HFF-Myc (cell line): ENCODE measurements around the gene CEP170B.

ENCODE experiments used
- DNase-seq: peaks from one replicate; pipeline ENCODE4 v3.0.0-alpha.2; 2011; ENCODE audit warnings: low read depth; ENCODE audit errors: extremely low read depth
- H3K4me3 ChIP-seq: replicated peaks from 2 replicates; pipeline ENCODE4 v1.5.1; 2011; ENCODE audit warnings: low read depth, mild to moderate bottlenecking, control low read depth, low read length
- TF ChIP-seq, protein P1 (sequence below): IDR thresholded peaks from 2 replicates; pipeline ENCODE4 v1.5.1; 2012; ENCODE audit warnings: mild to moderate bottlenecking, low read depth, low read length, control low read depth; ENCODE audit errors: missing control alignments

The CEP170B gene

DNA sequence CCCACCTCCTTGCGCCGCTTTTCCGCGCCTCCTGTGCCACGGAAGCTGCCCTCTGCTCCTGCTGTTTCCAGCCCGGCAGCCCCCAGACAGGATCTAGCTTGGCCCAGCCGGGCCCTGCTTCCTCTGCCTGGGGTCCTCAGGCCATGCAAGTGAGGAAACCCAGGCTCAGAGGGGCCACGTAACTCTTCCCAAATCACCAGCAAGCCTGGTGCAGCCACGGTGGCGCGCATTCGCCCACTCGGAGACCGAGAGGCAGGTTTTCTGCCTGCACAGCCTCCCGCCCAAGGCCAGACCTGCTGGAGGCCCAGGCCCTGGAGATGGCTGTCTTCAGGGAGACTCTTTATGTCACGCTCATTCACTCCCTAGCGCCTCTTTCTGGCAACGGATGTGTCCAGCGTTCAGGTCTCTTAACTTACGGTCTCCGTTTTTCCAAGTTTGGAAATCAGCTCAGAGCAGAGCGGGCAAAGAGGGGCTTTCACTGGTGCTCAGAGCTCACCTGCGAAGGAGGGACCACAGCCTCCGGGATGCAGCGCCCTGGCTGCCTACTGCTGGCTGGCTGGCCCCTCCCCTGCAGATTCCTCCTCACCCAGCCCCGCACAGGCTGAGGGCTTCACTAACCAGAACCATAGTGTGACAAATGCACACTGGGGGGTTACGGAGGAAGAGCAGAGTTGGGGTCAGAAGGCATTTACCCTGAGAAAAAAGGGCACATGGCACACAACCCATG lies 20.6 kb upstream of the CEP170B start:
- DNase-seq: no peak
- H3K4me3 ChIP-seq: no peak overlapping the region
- TF ChIP-seq, protein P1, sequence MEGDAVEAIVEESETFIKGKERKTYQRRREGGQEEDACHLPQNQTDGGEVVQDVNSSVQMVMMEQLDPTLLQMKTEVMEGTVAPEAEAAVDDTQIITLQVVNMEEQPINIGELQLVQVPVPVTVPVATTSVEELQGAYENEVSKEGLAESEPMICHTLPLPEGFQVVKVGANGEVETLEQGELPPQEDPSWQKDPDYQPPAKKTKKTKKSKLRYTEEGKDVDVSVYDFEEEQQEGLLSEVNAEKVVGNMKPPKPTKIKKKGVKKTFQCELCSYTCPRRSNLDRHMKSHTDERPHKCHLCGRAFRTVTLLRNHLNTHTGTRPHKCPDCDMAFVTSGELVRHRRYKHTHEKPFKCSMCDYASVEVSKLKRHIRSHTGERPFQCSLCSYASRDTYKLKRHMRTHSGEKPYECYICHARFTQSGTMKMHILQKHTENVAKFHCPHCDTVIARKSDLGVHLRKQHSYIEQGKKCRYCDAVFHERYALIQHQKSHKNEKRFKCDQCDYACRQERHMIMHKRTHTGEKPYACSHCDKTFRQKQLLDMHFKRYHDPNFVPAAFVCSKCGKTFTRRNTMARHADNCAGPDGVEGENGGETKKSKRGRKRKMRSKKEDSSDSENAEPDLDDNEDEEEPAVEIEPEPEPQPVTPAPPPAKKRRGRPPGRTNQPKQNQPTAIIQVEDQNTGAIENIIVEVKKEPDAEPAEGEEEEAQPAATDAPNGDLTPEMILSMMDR: no peak

DNA sequence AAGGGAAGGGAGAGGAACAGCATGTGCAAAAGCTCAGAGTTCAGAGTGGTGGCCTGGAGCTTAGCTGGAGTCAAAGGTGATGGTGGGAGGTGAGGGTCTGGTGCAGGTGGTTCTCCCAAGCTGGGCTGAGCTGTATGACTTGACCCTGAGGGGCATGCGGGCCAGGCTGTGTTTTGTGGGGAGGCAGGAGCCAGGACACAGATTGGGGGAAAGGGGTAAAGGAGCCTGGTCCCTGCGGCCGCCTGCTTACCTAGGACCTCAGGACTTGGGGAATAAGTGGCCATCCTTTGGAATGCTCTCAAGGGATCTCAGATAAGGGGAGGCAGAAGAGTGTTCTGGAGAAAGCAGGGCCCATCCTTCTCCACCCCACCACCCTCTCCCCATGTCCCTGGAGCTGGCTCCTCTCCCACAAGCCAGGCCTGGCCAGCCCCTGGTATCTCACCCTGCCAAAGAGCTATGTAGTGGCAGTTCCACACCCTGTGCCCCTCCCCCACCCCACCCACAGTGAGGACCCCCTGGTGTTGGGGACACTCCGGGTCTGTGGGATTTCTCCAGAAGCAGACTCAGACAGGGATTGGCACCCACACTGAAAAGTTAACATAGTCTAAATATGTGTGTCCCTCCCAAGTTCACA lies 19.9 kb upstream of the CEP170B start:
- no peak overlapping the region for H3K4me3 ChIP-seq
- TF ChIP-seq, protein P1: no peak
- DNase-seq: no peak

DNA sequence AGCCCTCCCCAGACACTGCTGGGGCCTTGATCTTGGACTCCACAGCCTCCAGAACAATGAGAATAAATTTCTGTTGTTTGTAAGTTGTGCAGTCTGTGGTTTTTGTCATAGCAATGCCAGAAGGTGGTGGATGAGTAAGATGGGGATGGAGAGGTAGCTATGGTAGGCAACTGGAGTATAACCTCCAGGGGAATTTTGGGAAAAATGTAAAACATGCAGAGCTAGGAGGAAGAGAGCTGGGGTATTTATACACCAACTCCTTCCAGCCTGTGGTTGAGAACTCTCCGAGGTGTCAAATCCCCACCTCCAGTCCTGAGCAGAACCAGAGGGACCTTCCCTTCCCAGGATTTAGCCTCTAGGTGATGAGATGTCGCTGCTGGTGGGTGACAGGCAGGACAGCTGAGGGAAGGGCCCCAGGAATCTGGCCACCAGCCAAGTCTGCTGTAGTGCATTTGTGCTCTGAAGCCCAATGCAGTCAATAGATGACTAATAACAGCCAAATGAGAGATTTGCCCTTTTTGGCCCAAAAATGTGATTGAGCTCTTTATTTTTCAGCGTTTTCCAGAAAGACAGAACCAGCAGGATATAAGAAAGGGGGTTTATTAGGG lies 19.1 kb upstream of the CEP170B start:
- H3K4me3 ChIP-seq: no peak overlapping the region
- TF ChIP-seq, protein P1: no peak
- DNase-seq: no peak

DNA sequence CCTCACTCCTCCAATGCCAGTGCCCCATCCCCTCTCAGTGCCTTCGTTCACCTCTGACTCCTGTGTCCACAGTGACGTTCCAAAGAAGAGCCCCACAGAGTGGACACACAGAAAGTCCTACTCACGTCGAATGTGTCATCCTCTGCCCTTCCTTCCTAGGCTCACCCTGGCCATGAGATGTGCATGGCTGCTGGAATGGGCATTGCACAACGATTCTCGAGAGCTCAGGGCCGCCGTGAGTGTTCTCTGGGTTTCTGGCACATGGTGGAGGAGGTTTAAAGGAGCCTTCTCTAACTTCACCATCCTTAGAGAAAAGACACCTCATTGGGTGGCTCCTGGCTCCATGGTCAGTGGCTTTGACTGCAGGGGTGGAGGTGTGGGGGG lies 12.8 kb upstream of the CEP170B start:
- H3K4me3 ChIP-seq: no peak overlapping the region
- TF ChIP-seq, protein P1: no peak
- DNase-seq: no peak

DNA sequence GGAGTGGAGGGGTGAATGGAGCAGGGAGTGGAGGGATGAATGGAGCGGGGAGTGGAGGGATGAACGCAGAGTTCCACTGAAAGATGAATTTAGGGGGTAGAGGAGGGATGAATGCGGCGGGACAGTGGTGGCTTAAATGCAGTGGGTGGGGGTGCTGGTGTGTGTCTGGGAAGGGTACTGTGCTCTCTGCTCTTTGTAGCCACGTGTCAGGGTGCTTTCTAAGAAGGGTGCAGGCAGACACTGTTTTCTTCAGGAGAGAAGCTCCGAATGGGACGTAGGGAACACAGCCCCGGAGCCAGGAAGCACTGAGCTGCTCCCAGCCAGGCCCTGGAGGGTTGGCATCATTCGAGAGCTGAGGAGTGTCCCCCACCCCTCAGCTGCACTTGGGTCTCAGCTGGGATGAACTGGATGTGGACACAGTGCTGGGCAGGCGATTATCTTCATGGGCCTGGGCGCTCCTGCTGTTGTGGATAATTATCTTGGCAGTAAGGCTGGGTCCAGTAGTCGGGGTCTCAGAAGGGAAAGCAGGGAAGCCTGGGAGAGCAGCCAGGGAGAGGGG lies 9.5 kb upstream of the CEP170B start:
- no peak for DNase-seq
- no peak overlapping the region for H3K4me3 ChIP-seq
- TF ChIP-seq, protein P1: no peak

DNA sequence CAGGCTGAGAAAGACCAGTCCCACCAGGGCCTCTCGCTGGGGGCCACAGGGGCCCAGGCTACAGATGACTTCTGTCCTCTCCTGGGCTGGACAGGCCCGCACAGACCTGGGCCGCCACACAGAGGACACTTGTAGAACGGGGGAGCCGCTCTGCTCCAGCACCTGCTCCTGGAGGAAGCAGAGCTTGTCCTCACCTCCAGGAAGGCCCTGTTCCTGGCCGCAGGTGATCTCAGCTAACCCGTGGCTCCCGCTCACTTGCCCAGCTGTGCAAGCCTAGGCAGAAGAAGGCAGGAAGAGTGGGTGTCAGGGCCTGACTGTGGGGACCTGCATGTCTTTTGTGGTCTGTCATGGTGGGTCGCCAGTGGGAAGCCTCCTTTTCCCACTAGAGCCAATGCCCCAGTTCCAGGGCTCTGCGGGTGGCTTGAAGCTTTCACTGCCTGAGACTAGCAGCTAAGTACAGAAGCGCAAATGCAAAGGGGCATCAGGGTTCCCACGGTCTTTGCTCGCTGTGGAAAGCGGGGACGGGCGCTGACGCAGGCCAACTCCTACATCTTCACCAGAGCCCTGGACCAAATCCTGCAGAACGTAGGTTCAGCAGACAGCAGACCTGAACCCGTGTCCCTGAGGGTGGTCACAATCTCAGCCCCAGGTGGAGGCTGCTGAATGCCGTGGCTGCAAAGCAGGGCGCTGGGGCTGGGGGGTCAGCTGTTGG lies 8.8 kb upstream of the CEP170B start:
- no peak for DNase-seq
- TF ChIP-seq, protein P1: no peak
- no peak overlapping the region for H3K4me3 ChIP-seq
